GM21526 (cell line): ENCODE data around the gene SYNE2.
"Not testable (repeated sequence)": the region's sequence is repeated elsewhere in the genome, so short reads cannot be mapped to it uniquely, and the experiment has no call there.

Source experiments
- ATAC-seq: cut with Tn5 transposase; IDR thresholded peaks from one replicate; pipeline ENCODE4 v1.9.1; 2021; ENCODE audit warnings: moderate library complexity; ENCODE audit not compliant: unreplicated experiment, low FRiP score

SYNE2 gene

DNA sequence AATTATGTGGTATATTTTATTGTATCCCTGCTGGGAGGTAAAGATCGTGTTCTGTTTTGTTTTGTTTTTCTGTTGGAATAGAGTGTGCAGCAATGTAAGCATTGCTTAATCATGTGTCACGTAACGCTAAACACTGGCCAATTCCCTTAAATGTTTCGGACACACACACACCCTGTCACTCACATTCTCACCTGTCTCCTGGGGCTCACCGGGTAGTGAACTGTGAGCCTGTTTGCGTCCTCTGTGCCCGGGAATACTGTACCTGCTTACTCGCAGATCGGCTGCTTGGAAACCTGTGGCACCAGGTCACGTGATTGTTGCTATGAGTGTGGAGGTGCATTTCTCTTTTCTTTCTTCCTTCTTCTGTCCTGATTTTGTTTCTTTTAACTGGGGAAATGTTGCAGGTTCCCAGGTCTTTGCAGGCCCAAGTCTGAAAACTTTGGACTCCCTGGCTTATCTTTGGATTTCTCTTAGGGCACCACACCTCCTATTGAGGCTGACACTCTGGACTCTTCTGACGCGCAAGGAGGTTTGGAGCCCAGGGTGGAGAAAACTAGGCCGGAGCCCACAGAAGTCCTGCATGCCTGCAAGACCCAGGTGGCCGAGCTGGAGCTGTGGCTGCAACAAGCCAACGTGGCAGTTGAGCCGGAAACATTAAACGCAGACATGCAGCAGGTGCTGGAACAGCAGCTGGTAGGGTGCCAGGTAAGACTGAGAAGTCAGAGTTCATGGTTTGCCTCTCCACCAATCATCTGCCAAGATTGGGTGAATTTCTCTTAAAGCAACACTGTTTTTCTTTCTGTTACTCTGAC lies 260.3 kb downstream of the SYNE2 start:
- ATAC-seq, result no peak

DNA sequence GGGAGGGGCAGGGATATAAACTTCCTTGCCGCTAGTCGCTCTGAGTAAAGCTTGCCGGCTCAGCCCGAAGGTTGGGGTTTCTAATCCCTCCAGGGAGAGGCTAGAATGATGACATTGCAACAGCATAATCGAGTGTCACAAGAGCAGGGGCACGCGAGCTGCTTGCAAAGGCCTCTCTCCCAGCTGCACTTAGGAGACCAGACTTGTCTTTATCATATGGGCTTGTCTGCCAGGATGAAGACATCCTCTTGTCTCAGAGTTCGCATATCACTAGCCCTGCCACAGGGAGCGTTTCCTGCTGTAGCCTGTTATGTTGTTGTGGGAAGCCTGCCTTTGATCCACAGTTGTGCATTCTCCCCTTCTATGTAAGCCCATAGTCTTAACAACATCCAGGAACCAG lies 261.4 kb downstream of the SYNE2 start:
- ATAC-seq, result no peak

DNA sequence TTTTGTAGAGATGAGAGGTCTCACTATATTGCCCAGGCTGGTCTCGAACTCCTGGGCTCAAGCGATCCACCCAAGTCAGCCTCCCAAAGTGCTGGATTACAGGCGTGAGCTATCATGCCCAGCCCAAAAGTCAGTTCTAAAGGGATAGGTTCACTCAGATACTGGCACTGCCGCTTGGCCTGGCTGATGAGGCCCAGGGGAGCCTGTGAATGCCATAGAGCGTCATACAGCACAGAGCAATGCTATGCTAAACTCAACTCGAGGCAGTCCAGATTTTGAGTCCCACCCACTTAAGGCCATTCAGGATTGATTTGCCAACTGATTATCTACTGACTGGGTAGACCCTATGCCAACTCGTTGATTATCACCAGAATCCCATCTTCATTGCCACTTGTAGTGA lies 262.0 kb downstream of the SYNE2 start:
- ATAC-seq, result no peak

DNA sequence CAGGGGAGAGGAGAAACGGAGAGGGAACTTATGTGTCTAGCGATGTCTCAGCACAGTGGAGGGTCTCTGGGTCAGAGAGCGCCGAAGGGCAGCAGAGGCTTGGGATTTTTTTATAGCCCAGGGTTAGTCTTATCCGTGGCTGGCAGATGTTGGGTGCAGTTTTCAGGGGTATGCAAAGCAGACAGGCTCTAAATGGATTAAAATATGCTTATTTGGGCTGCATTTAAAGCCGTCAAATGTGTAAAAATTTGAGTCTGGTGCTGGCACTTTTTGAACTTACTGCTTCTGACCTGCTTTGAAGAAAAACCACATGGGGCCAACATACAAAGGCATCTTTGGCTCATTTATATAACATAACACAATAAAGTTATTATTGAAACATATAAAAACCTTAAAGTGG lies 262.6 kb downstream of the SYNE2 start:
- no peak for ATAC-seq

DNA sequence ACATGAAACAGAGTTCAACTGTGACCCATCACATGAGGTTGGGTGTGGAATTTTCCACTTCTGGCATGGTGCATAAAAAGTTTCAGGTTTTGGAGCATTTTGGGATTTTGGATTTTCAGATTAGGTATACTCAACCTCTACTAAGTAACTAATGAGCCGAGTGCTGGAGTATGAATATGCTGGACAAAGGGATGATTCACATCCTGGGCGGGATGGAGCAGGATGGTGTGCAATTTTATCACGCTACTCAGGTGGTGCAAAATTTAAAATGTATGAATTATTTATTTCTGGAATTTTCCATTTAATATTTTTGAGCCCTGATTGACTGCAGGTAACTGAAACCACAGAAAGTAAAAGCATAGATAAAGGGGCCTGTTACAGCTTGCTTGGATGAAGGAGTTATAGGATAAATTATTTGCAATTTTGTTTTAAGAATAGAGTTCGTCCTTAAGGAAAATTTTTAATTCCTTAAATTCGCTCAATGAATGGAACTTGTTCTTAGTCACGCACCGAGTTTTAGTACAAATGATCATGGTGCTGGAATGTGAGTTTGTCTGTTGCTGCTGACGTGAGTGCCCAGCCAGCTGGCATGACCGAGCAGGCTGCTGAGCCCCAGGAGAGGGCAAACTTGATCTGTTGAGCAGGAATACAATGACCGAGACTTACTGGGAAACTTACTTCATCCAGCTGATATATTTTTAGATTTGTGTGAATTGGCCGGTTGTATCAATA lies 265.0 kb downstream of the SYNE2 start:
- no peak for ATAC-seq

DNA sequence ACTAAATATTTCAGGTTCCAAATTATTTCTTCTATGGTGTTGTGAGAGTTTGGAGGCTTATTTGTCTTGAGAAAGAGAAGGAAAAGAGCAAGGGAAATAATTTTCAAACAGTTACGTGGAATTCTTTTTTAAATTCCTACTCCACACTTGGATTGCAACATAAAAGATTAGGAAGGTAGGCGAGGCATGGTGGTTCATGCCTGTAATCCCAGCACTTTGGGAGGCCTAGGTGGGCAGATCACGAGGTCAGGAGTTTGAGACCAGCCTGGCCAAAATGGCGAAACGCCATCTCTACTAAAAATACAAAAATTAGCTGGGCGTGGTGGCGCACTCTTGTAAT lies 265.6 kb downstream of the SYNE2 start:
- not testable (repeated sequence) for ATAC-seq

DNA sequence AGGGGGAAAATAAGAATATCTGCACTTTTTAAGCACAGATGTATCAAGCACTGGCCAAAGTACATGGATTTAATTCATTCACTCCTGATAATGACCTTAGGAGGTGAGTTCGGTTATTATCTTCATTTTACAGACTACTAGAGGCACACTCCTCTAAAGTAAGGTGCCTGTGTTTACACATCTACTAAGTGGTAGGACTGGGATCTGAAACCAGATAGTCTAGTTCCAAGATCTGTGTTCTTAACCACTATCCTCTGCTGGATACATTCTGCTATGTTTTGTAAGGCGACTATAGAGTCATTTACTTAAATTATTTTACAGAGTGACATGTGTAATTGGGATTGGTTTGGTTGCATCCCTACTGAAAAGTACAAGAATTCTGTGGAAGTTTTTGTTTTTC lies 266.1 kb downstream of the SYNE2 start:
- ATAC-seq, result no peak

DNA sequence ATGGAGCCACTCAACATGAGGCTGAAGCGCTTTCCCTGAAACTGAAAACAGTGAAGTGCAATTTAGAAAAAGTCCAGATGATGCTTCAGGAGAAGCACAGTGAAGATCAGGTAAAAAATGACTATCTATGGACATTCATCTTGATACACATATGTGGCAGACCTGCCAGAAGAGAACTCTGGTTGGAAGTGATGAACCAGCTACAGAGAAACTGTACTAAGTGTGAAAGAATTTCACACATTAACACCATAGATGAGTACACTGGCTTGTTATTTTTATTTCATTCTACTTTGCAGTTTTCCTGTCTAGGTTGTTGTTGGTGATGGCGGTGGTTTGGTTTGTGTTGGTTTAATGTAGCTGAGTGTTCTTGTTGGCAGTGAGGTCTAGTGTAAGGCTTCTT lies 266.7 kb downstream of the SYNE2 start:
- ATAC-seq, result no peak

DNA sequence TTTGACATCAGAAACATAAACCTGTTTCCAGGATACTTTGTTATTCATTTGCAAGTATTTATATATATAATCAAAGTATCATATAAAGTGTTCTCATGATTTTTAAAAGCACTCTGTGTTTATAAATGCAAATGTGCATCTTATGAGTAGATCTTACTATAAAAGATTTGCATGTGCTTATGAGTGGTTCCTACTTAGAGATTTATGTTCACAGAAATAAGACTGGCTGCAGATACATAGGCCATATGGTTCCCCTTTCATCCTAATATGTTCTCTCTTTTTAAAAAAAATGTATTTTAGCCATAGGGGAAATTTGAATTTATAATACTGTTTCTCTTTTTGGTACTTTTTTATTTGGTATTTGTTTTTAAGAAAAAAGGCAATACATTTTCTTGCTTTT lies 267.2 kb downstream of the SYNE2 start:
- ATAC-seq, result no peak

DNA sequence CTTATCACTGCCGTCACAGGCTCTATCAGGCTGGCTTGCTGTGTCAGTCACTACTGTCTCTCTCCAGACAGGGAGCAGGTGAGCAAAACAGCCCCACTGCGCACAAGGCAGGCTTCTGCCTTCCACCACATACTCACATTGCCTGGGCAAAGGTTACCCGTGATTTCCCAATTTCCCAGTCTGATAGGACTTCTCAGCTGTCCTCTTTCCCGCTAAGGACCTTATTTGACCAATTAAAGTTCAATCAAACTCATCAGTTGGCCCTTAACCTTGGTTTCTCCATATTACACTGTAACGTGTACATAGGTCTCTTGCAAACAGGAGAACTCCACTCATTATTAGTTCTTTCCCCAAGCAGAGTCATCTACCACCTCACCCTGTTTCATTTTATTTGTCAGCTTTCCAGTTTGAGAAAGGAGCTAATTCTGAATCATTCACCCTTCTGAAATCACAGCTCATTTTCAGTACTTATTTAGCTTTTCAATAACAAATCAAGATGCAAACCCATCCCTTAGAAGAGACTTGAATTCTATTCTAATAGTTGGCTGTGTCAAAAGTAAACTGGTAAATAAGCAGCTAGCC lies 270.5 kb downstream of the SYNE2 start:
- no peak for ATAC-seq

DNA sequence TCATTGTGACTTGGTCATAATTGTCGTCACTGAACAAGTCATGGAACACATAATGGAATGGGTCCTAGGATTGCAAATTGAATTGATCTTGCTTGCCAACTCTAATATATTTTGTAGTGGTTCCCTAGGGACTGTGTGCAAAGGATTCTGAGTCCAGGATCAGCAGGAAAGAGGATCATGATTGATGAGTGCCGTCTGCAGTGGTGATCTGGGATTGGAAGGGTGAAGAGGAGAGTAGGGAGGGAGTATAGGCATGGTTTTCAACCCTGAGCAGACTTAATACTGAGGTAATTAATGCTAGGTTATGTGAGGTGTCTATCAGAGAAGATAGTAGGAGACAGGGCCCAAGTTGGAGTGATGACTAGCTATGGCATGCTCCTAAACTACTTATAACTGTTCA lies 272.5 kb downstream of the SYNE2 start:
- ATAC-seq, result no peak

DNA sequence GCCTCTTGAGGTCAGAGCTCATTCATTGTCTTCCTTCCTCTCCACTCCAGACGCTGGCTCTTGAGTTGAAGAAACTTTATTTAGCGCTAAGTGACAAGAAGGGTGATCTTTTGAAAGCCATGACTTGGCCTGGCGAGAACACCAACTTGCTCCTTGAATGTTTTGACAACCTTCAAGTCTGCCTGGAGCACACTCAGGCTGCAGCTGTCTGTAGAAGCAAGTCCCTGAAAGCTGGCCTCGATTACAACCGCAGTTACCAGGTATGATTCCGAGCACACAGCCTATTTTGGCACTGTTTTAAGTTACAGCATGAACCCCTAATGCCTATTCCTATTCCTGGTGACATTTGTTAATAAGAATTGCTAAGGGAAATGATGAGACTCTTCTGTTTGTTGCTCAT lies 273.7 kb downstream of the SYNE2 start:
- no peak for ATAC-seq

DNA sequence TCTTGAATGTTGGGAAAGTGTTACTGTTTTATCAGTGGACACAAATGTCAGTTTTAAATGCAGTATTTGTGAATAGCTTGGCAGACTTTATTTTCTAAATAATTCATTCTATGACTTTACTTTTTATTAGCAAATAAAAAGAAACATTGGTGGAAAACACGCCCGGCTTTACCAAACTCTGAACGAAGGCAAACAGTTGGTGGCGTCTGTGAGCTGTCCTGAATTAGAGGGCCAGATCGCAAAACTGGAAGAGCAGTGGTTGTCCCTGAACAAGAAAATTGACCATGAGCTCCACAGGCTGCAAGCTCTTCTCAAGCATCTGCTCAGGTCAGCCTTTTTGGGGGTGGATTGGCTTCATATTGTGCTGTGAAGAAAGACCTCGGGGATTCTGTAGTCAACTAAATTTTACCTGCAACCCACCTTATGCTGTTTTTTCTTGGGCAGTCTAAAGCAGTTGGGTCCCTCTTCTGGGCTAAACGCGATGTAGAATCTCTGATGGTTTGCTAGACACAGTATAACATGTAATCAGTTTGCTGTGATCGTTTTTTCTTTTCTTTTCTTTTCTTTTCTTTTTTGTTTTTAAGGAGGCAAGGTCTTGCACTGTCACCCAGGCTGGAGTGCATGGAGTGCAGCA lies 285.0 kb downstream of the SYNE2 start:
- ATAC-seq, result no peak

DNA sequence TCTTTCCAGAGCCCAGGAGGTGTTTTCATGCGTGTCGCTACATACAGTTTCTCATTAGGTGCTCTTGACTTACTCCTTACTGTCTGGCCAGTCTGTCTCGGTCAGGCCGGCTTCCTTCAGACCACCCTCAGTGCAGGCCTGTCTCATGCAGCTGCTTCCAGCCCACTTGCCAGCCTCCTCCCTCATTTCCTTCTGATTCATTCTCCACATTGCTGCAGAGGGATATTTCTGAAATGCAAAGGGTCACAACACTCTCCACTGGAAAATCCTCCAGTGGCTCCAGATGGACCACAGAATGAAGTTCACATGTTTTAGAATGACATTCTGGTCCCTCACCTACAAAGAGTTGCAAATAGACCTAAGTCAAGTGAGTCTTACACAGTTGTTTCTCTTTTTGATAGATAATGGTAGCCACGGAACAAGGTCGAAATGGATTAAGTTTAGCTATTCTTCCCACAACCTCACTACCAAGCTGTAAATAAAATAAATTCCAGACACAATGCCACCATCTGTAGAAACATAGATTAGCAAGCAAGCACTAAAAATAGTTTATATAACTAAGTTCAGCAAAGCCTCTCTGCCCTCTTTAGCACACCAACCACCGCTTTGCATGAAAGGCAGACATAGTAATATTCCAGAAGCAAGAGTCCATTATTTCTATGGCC lies 294.5 kb downstream of the SYNE2 start:
- no peak for ATAC-seq

DNA sequence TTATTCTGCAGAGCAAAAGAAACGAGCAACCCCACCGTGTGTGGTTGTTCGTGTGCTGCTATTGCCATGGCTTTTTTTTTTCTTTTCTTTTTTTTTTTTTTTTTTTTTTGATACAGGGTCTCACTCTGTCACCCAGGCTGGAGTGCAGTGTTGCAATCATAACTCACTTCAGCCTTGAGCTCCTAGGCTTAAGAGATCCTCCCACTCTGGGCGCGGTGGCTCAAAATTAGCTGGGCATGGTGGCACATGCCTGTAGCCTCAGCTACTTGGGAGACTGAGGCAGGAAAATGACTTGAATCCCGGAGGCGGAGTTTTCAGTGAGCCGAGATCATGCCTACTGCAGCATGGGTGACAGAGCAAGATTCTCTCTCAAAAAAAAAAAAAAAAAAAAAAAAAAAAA lies 297.1 kb downstream of the SYNE2 start:
- ATAC-seq, result no peak

DNA sequence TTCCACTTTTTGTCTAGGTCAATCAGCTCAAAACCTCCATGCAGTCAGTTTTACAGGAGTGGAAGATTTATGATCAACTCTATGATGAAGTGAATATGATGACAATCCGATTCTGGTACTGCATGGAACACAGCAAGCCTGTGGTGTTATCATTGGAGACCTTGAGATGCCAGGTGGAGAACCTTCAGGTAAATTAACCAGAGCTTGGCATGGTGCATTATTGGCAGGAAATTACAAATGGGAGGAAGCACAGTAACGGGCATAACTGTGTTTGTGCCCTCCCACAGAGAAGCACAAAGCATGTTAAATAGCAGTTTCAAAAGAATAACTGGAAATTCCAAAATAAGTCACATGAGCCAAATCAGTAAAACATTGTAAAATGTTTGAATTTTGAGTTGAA lies 305.8 kb downstream of the SYNE2 start:
- no peak for ATAC-seq

DNA sequence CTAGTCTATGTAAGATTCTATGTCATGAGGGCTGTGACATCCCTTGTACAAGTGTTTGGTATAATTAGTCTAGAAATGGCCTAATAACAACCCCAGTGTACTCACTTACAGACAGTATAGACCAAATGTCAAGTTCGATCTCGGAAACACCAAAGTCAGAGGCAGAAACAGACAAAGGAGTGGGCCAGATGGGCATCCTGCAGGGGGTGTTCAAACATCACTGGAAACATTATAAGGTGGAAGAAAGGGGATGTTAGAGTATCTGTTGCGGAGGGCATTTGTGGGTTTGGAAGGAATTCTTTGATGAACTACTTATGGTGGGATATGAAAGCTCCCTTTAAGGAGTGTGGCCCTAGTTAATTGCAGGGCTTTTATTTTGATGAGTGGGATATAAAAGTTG lies 306.8 kb downstream of the SYNE2 start:
- ATAC-seq, result no peak

DNA sequence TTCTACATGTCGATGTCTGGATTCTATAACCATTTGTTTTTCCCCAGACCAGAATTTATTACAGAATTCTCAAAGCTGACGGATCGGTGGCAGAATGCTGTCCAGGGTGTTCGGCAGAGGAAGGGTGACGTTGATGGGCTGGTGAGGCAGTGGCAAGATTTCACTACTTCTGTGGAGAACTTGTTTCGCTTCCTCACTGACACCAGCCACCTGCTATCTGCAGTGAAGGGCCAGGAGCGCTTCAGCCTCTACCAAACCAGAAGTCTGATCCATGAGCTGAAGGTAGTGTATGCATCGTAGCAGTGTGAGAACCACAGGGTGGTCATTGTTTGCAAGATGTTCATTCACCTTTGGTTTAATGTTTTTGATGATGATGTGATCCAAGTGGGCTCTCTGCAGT lies 317.4 kb downstream of the SYNE2 start:
- ATAC-seq, result peak; percentile 81

DNA sequence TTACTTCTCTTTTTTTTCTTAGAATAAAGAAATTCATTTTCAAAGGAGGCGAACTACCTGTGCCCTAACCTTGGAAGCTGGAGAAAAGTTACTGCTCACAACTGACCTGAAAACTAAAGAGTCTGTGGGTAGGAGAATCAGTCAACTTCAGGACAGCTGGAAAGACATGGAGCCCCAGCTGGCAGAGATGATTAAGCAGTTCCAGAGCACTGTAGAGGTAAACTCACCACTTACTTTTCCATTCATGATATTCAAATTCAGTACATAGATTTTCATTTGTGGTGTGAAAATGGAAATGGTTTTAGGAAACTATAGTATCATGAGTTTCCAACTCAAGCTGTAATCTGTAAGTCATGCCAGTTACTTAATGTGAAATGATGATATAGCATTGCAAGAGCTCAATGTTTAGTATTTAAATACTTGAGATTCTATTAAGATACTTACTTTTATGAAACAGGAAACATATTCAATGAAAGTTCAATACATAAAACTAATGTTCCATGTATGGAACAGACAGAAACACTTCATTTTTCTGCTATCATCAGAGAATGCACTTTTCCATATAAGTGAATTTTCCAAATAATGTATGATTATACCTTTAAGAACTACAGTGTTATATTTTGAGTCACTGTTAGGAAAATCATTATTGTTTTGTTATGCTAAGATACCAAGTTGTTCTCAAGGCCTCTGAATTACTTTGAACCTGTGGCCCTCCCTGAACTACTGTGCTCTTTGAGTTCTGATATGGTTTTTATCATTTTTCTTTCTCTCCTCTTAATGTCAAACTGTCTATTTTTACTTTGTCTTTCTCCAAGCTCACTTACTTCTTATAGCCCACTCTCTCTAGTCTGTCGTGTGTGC lies 322.3 kb downstream of the SYNE2 start:
- ATAC-seq, result no peak

DNA sequence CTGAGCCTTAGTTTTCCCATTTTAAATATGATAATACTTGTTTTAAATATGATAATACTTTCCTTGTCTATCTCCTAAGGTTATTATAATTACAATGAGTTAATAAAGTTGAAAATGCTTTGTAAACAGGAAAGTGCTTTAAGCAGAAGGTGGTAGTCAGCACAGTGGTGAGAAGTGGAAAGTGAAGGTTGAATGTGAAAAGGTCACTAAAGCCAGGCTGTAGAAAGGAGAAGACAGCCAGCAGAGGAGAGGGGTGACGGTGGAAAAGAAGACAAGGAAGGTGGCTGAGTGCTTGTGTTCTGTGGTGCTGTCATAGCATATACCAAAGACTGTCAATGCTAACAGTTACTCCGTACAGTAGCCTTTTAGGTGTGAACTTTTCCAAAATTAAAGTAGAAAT lies 323.5 kb downstream of the SYNE2 start:
- ATAC-seq, result no peak
